Activated T-cell treated with anti-CD3 and anti-CD28 coated beads, Interleukin-2, amount 50 U/mL, for 48 hours (primary cell): ENCODE results near the gene KBTBD3.
A peak's percentile ranks its signal among the peaks of the same experiment; 100 is the strongest.

ENCODE experiments used
- DNase-seq, 2 experiments: peaks; one replicate each; pipeline ENCODE4 v3.0.0-alpha.2; 2020

KBTBD3 gene

GRCh38 chr11:106076919-106077608, at the start of gene KBTBD3:
Gene KBTBD3 (minus strand): TSS chr11:106077347. CDS start chr11:106059097, 18,250 bp downstream.
- DNase-seq = peak; percentile 98

- no peak for DNase-seq
These were observed 44.6 kb upstream of the KBTBD3 start for GRCh38 chr11:106121570-106122320.

- no peak for DNase-seq
These were observed 28.8 kb upstream of the KBTBD3 start for GRCh38 chr11:106105986-106106385.

GRCh38 chr11:106101819-106102218, 24.7 kb upstream of the KBTBD3 start:
- DNase-seq = no peak

GRCh38 chr11:106101370-106101769, 24.2 kb upstream of the KBTBD3 start:
- no peak for DNase-seq

GRCh38 chr11:106098893-106099553, 21.9 kb upstream of the KBTBD3 start:
- no peak for DNase-seq

- no peak for DNase-seq
These were observed 15.3 kb upstream of the KBTBD3 start for GRCh38 chr11:106092446-106092845.

- peak; percentile 34 to 47 for DNase-seq
These were observed 14.5 kb upstream of the KBTBD3 start for GRCh38 chr11:106091480-106092123.

GRCh38 chr11:106088896-106089295, 11.7 kb upstream of the KBTBD3 start:
- no peak for DNase-seq

- peak; percentile 50 to 59 for DNase-seq
These were observed 10.8 kb upstream of the KBTBD3 start for GRCh38 chr11:106087815-106088435.

GRCh38 chr11:106086850-106087249, 9.7 kb upstream of the KBTBD3 start:
- no peak for DNase-seq

- DNase-seq = no peak
These were observed 9.0 kb upstream of the KBTBD3 start for GRCh38 chr11:106086135-106086534.

GRCh38 chr11:106082096-106082495, 4.9 kb upstream of the KBTBD3 start:
- DNase-seq = no peak

- DNase-seq = peak in 1 of 2 experiments; percentile 26
These were observed 685 bp upstream of the KBTBD3 start, which contains the start of gene AASDHPPT for GRCh38 chr11:106077609-106078455. Gene AASDHPPT (plus strand): TSS chr11:106077662. CDS start chr11:106077711, 49 bp downstream.

- peak; percentile 25 for DNase-seq
These were observed 802 bp downstream of the KBTBD3 start for GRCh38 chr11:106076171-106076918.

GRCh38 chr11:106072804-106073203, 4.3 kb downstream of the KBTBD3 start:
- DNase-seq = no peak

- no peak for DNase-seq
These were observed 6.5 kb downstream of the KBTBD3 start for GRCh38 chr11:106070606-106071005.

GRCh38 chr11:106063009-106063408, 14.1 kb downstream of the KBTBD3 start:
- DNase-seq = no peak

GRCh38 chr11:106061954-106062949, 14.9 kb downstream of the KBTBD3 start:
- no peak for DNase-seq
